HG02870 (cell line): ENCODE measurements around the gene SIPA1L3.

ENCODE experiments used
- ATAC-seq: cut with Tn5 transposase; IDR thresholded peaks from one replicate; pipeline ENCODE4 v1.9.1; 2021; ENCODE audit warnings: mild to moderate bottlenecking, moderate library complexity; ENCODE audit not compliant: unreplicated experiment

SIPA1L3 gene

DNA sequence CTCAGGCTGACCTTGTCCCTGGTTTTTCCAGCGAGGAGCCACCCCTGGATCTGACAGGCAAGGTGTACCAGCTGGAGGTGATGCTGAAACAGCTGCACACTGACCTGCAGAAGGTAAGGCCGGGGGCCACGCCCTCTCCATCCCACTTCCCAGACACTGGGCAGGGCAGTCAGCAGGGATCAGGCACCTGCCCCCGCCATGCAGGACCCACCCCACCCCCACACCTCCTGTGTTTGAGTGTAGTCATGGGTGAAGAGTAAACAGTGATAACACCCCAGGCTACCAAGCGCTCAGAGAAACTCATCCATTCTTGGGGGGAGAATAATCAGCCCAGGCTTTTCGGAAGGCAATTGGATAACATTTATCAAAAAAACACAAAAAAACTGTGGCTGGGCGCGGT lies 297.1 kb downstream of the SIPA1L3 start:
- ATAC-seq: no peak

DNA sequence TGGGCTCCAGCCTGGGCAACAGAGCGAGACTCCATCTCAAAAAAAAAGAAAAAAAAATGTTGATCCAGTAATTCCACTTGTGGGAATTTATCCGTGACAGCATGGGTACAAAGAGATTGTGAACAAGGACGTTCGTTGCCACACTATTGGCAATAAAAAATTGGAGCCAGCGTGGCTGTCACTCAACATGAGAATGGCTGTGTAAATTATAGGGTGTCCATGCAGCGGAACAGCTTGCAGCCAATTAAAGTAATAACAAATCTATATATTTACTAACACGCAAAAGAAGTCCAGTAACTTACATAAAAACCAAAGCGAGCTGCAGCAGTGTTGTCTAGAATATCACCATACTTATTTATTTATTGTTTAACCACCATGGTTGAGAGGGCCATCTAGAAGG lies 297.7 kb downstream of the SIPA1L3 start:
- ATAC-seq: no peak

DNA sequence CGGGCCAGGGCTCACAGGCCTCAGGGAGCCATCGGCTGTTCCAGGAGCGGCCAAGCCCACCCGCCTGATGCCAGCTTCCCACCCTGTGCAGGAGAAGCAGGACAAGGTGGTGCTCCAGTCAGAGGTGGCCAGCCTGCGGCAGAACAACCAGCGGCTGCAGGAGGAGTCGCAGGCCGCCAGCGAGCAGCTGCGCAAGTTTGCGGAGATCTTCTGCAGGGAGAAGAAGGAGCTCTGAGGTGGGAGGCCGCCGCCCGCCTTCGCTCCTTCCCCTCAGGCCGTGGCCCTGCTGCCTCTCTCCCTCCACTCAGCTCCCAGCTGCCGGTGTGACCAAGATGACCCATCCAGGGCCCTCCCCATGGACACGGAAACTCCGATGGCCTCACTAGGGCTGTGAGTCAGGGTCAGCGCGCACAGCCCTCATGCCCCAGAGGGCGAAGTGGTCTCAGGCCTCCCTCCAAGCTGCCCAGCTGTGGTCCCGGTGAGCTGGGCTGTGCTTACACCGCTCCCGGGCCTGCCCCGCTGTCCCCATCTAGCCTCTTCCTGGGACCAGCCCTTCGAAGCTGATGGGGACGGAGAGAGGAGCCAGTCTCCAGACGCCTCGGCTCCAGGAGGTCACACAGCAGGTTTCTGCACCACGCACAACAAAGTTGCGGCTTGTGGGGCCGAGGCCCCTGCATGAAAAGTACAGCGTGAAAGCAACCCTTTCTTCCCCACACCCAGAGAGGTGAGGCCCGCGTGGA lies 299.2 kb downstream of the SIPA1L3 start:
- ATAC-seq: no peak

DNA sequence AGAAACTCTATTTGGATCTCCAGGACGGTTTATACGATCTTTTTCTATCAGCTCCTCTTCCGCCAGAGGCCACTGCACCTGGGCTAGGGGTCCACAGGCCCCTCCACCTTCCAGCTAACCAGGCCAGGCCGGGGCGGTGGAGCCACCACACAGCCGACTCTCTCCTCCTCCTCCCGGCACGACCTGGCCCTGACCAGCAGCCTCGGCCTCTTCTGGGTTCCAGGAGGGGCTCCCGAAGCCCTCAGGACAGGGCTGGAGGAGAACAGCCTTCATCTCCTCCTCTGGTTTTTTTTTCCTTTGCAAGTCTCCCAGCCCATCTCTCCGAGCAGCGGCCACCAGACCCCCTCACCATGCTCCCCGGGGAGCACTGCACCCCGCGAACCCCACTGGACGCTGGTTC lies 299.9 kb downstream of the SIPA1L3 start:
- no peak for ATAC-seq

DNA sequence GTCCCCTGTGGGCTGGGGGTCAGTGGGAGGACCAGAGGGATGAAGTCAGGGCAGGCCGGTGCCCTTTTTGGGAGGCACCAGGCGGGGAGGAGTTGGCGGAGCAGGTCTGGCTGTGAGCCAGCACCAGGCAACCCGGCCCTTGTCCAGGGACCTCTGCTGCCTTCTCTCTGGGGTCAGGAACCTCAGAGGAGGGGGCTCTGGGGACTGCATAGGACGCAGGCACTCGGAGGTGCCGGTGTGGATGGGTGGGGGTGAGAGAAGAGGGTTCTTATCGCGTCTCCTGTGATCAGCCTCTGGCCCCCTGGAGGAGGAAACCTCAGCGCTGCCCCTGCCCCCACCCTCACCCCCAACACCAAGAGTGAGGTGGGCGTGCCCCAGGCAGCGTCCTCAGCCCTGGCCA lies 300.5 kb downstream of the SIPA1L3 start:
- no peak for ATAC-seq

DNA sequence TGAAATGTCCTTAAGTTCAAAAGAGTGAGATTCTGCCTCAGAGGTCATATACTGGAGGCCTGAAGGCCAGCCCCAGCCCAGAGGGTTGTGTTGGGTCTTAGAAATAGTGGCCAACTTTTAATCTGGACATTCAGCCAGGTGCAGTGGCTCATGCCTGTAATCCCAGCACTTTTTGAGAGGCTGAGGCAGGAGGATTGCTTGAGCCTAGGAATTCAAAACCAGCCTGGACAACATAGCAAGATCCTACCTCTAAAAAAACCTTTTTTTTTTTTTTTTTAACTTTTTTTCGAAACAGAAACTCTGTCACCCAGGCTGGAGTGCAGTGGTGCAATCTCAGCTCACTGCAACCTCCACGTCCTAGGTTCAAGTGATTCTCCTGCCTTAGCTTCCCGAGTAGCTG lies 301.6 kb downstream of the SIPA1L3 start:
- no peak for ATAC-seq

DNA sequence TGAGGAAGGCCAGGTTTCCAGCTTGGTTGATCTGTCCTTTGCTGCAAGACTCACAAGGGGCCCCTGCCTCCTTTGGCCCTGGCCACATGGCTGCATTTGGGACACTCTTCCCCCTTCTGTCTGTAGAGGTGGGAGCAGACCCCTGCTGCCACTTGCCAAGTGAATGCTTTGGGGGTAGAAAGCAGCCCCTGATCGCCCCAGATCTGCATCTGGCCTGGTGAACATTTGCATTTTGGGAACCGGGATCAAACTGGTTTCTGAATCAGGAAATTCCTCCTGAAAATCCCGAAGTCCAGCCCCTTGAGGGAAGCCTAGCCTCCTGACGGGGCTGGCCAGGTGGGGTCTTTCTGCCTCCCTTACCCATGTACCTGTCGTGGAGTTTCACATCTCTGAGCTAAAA lies 302.1 kb downstream of the SIPA1L3 start:
- ATAC-seq: no peak

DNA sequence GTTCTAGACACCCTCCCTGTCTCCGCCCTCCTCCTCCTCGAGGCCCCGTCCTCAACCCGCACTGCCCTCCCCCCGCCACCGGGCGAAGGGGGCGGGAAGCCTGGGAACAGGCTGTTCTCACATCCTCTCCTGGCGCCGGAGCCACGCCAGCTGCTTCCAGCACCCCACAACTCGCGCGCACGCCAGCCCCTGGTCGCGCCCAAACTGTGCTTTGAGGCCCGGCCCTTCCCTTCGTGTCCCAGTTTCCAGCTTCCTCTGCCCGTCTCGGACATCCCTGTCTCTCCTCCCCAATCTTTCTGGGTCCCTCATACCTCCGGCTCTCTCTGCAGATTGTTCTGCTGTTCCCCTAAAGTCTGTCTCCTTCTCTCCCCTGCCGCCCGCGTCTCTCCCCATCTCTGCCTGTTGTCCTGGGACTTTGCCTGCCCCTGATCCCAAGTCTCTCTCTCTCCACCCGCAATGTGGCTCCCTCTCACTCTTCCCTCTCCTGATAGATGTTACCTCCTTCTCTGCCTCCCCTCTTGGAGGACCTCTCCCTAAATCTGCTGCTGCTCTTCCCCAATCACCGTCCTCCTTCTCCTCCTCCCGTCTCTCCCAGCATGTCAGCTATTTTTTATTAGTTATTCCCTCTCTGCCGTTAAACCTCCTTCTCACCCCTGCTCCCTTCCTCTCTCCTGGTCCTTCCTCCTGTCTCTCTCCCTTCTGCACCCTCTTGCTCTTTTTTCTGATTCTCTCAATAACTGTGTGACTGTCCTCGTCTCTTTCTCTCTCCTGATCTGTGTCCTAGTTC lies 302.9 kb downstream of the SIPA1L3 start:
- ATAC-seq: no peak

DNA sequence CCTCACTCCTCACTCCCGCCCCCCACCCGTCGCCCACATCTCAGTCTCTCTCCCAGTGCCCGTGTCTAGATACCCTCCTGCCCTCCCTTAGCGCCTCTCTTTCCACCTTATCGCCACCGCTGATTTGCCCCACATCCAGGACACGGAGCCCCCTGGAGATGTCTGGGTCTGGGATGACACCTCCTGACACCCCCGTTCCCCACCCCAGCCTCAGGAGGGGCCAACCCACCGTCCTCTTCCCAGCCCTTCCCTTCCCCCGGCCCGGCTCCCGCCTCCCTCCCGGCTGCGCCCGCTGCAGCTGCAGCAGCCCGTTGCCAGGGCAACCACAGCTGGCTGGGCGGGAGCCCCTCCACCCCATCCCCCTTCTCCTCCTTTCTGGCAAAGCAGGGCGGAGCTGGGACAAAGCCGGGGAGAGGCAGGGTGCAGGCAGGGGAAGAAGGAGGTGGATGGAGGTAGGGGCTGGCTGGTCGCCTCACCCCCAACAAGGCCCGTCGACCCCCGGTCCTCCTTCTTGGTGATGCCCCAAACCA lies 303.5 kb downstream of the SIPA1L3 start:
- no peak for ATAC-seq

DNA sequence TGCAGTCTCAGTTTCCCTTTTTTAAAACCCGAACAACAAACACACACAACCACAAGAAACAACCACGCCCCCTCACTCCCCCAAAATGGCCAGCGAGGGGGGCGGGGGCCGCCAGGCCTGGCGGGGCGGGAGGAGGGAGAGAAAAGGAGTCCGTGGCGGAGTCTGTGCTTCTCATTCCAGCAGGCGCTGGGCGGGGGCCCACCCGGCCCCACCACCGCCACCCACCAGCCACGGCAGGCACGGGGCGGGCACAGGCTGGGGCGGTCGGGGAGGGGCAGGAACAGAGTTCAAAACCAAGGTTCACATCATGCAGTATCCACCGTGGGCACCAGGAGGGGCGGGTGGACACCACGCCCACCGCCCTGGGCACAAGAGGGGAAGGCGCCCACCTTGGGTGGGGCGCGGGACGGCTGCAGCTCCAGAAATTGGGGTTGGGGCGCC lies 304.2 kb downstream of the SIPA1L3 start:
- no peak for ATAC-seq

DNA sequence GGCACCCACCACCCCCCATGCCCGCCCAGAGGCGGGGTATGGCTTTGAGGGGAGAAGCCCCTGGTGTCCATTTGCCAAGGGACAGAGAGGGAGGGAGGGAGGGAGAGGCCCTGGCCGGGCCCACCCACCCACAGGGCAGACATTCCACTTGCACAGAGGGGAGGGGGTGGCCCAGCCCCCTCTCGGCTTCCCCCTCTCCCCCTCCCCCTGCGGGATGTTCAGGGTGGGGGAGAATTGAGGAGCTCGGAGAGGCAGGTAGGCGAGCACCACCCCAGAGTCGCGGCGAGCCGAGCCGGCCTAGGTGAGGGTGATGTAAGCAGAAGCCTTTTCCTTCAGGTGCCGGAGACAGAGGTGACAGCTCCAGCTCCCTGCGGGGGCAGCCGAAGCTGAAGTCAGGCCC lies 304.8 kb downstream of the SIPA1L3 start:
- no peak for ATAC-seq

DNA sequence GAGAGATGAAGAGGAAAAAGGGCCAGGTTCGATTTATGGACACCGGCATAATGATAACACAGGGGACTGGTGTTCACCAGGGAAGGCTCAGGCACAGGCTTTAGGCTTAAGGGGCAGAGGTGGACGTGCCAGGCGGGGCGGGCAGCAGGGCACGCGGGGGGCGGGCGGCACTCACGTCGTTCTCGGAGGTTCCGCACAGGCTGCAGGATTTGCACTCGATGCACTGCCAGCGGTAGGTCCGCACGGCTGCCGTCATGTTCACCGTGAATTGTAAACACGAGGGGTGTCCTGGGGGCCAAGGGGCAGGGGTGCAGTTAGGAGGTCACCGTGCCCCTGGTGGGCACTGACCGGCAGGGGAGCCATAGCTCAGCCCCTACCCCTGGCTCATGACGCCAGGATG lies 306.5 kb downstream of the SIPA1L3 start:
- ATAC-seq: no peak

DNA sequence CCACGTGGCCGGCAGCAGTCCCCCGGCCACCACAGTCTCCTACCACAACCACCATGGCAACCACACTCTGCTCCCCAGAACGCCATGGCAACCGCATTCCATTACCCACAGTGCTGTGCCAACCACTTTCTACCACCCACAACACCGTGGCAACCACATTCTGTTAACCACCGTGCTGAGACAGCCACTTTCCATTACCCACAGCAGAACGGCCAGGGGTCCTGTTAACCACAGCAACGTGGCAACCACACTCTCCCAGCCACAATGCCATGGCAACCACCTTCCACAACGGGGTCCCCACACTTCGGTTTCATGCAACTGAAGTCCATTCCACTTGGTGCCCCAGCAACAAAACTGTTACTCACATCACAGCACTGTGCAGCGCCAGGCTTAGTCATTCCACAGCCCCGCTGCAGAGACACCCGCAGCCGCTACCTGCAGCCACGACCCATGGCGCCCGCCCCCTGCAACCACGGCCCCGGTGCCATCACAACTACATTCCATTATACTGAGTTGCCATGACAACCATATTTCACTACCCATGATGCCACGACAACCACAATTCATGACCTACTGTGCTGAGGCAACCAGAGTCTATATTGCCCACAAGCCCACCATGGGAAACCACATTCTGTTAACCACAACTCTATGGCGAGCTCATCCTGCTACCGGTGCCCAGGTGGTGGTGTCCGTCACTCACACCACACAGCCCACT lies 307.1 kb downstream of the SIPA1L3 start:
- peak; percentile 40 for ATAC-seq

DNA sequence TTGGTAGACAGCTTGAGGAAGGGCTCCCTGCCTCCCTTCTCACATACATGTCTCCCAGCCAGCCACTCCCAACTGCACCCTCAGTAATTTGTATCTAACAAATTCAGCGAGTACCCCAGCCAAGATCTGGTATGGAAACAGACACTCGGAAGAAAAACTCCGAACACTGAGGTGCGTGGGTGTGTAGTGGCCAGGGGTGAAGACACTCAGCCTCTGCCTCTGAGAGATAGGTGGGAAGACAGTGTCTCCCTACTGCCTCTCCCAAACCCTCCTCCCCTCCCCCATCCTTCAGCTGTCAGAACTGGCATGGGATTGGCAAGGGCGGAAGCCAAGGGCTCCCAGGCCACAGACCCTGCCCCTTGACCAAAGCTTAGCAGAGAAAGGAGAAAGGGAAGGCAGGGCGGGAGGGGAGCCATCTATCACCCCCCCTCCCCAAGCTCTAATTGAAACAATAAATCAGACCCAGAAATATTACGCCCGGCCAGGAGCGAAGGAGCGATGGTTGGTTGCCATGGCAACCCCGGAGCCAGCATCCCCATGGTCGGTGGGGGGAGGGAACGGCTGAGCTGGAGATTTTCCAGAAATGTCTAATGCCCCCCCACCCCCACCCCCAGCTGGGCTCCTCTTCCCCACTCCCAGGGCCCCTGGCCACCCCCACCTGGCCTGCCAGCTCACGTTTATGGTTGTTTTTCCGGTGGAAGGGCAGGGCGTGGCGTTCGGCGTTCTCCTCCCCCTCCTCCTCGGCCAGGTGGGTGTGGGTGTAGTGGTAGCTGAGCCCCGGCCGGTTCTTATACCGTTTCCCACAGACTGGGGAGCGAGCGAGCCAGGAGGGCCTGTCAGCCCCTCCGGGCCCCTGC lies 310.0 kb downstream of the SIPA1L3 start:
- ATAC-seq: no peak

DNA sequence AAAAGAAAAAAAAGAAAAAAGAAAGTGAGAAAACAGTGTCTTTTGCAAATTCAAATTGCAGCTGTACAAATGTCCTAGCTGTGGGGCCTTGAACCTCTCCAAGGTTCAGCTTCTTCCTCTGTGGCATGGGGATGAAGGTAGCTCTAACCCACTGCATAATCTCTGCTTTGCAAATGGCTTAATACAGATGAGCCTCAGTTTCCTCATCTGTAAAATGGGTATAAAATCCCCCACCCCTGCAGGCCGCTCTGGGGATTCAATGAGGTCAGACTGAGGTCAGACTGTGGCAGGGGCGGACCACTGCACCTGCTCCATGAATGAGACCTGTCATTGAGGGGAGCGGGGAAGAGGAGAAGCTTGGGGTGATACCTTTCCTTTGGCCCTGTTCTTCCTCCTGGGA lies 311.2 kb downstream of the SIPA1L3 start:
- ATAC-seq: no peak

DNA sequence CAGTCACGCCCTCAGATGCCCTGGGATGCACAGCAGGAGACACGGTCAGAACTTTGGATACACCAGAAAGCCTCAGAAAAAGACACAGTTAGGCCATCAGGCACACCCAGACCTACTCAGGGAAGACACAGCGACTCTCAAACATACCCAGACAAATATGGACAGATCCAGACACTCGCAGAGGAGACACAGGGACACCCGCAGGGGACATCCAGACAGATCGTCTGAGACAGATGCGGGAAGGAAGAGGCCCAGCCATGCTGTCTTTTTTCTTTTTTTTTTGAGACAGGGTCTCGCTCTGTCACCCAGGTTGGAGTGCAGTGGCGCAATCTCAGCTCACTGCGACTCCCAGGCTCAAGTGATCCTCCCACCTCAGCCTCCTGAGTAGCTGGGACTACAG lies 312.2 kb downstream of the SIPA1L3 start:
- ATAC-seq: no peak

DNA sequence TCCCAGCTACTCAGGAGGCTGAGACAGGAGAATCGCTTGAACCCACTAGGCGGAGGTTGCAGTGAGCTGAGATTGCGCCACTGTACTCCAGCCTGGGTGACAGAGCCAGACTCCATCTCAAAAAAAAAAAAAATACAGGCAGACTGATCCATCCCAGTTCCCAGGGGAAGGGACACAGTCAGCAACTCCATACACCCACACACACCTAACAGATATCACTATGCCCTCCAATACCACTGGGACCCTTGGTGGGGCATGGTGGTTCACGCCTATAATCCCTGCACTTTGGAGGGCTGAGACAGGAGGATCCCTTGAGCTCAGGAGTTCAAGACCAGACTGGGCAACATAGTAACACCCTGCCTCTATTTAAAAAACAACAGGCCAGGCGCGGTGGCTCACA lies 314.4 kb downstream of the SIPA1L3 start:
- no peak for ATAC-seq

DNA sequence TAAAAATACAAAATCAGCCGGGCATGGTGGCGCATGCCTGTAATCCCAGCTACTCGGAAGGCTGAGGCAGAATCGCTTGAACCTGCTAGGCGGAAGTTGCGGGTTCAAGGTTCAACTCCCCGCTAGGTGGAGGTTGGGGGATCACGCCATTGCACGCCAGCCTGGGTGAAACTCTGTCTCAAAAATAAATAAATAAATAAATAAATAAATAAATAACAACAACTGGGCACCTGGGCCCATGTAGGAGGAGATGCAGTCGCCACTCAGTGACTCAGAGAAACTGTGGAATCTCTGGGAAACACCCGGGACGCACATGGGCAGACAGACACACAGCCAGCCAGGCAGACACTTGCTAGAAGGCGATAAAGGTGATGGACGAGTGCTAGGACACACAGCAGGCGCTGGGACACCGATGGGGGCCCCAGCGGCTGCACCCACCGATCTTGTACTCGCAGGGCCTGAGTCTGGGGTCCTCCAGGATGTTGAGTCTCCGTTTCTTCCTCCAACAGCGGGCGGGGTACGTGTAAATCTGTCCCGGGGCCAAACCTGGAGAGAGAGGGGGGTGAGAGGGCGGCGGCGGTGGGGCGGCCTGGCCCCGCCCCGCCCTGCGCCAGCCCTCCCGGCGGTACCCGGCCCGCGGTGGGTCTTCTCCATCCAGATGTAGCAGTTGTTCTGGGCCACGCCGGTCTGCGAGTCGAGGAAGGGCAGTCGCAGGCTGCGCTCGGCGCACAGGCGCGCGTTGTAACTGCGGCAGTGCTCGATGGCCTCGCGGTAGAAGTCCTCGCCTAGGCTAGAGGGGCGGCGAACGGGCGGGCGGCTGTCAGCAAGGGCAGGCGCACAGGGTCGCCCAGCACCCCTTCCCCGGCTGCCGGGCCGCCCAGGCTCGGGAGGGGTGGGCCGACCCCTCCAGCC lies 315.2 kb downstream of the SIPA1L3 start:
- no peak for ATAC-seq

DNA sequence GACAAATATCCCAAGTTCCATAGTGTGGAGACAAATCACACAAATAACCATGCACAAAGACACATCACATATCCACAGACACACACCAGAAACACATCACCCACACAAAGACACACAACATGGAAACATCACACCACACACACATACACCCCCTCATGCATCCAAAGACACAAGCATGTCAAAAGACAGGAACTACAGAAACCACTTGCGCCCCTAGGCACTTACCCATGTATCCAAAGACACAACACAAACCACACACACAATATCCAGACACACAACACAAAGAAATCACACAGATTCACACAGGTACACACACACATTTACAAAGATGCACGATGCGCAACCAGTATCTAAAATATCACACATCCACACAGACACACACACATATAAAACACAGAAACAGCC lies 316.1 kb downstream of the SIPA1L3 start:
- ATAC-seq: no peak

DNA sequence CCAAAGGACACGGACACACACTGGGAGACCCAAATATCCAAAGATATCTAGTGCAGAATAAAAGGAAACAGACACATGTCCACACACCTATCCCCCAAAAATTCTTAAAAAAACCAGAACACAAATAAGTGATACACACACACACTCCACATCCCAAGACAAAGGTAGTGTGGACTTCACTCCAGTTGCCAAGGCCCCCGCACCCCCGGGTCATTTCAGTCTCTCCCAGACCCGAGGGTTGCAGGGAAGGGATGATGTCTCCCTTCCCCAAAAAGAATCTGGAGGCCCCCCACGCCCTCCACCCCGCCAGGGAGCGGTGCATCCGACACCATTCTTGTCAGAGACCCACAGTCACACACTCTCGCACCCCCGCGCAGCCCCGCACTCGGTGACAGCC lies 316.6 kb downstream of the SIPA1L3 start:
- no peak for ATAC-seq
